GM19193 (cell line): ENCODE results near the gene KIF3B.
A peak's percentile ranks its signal among the peaks of the same experiment; 100 is the strongest.

Experiments used
- POLR2A ChIP-seq: IDR thresholded peaks from 4 replicates; pipeline ENCODE4 v1.6.1; 2011; ENCODE audit not compliant: insufficient read depth, insufficient read length; ENCODE audit errors: extremely low read depth

KIF3B gene

DNA sequence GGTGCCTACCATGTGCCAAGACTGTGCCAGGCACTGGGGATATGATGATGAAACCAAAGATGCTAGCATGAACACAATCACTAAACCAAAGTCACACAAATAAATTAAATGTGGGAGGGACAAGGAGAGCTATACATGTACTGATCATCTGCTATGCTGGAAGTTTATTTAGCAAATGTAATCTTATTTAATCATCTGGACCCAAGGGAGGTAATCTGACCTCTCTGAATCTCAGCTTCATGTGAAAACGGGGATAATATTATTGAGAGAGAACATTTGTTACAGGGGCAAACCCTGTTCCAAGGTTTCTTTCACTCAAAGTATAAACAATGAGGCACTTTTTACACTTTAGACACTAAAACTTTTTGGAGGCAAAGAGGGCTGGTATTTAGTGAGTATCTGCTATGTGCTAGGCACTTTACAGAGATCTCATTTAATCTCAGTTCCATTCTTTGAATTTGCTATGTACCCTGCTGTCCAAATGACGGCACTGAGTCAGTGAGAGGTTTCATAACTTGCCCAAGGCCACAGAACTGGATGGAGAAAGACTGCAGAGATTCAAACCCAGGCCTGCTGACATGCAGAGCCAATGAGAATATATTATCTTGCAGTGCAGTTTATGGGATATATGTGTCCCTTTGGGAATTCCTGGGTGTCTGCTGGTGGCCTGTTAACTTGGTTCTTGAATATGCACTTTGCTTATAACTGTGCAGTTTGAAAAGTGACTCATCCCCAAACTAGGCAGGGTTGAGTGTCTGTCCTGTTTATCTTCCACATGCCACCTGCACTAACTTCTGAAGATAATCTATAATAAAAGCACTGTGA lies 77.4 kb downstream of the KIF3B start:
- no peak for TF ChIP-seq POLR2A

DNA sequence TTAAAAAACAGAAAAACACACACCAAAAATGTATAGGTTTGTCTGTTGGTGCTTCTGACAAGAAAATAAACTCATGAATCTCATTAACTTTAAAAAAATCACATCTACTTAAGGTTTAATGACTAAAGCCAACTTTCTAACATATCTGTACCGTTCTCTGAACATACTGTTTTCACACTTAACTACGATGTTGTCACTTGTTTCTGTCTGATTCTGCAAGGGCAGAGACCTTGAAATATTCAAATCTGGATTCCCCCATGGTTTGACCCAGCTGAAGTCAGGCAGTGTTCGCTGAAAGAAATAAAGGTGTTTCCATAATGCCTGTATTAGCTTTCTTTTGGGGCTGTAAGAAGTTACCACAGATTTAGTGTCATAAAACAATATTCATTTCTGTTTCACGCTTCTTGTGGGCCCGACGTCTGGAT lies 78.0 kb downstream of the KIF3B start:
- no peak for TF ChIP-seq POLR2A

DNA sequence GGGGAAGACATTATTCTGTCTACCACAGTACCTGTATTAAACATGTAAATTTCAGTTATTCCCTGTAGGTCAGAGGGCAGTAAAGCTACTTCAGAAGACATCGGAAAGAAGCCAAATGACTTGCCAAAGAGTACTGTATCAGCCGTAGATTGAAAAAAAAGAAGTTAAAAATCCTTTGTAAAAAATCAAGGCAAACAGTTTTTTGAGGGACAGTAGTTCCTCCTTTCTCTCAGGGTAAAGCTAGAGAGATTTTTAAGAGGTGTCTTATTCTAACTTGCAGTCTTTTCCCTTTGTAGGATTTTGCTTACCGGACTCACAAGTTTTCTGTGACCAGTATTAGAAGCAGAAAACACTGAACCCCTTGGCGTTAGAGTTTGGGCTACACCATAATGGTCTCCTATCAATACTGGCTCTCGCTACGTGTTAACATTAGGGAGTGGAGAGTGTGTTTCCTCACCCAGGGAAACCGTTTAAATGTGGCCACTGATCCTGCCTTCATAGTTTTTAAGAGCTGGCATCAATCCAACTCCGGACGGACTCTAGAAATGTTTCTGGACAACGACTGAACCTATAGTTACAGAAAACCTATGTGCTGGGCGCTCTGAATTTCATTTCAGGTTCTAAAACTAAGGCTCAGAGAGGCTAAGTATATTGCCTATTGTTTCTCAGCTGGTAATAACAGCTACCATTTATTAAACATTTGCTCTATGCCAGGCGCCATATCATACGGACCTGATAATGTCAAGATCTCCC lies 79.3 kb downstream of the KIF3B start:
- TF ChIP-seq POLR2A, result no peak

DNA sequence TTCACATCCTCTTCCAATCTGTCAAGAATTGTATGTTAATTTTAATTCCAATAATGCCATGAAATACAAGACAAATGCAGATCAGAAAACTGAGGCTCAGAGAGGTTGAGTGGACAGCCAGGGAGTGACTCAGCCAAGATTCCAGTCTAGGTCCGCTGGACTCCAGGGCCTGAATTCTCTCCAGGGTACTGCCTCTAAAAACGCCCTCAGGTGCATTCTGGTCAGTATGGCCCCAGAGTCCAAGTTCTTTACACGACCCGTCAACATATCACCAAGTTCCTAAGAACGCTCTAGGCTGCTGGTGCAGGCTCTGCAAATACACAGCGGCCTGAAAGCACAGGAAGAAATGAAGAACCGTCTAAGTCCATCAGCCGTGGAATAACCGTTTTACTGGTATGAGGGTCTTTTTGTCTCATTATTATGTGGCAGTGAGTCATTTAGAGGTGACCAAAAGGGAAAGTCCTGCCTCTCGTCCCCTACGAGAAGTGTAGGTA lies 80.0 kb downstream of the KIF3B start:
- TF ChIP-seq POLR2A, result no peak

DNA sequence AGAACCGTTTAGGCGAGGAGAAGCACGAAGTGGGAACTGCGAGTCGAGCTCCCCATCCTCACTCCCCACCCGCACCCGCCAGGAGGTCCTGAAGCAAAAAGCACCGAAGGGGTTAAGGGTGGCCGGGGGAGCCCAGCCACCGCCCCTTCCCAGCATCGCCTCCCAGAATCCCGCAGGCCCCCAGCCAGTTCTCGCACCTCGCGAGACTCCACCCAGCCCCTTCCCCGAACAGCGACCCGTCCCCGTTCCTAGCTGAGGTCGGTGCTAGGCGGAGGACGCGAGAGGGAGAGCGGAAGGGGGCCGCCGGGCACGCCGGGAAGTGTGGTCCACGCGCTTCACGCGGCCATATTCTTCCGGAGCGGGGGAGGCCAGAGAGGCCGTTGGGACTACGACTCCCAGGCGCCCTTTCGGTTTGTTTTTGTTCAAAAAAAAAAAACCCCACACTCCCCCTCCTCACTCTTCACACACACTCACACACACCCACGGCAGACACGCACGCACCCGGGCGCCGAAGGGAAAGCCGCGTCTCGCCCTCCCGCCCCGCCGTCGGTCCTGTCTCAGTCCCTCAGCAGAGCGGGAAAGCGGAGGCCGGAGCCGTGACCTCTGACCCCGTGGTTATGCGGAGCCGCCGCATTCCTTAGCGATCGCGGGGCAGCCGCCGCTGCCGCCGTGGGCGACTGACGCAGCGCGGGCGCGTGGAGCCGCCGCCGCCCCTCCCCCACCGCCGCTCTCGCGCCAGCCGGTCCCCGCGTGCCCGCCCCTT lies 80.6 kb downstream of the KIF3B start, which contains the start of gene ASXL1:
ASXL1 (plus strand) TSS at position 463 of the 763 bp plus-strand sequence. CDS start 445 bp downstream, outside the sequence.
- TF ChIP-seq POLR2A, result peak; percentile 70

DNA sequence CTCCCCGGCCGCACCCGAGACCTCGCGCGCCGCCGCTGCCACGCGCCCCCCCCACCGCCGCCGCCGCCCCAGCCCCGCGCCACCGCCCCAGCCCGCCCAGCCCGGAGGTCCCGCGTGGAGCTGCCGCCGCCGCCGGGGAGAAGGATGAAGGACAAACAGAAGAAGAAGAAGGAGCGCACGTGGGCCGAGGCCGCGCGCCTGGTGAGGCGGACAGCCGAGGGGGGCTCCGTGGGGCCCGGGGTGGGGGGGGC lies 81.1 kb downstream of the KIF3B start:
- no peak for TF ChIP-seq POLR2A

DNA sequence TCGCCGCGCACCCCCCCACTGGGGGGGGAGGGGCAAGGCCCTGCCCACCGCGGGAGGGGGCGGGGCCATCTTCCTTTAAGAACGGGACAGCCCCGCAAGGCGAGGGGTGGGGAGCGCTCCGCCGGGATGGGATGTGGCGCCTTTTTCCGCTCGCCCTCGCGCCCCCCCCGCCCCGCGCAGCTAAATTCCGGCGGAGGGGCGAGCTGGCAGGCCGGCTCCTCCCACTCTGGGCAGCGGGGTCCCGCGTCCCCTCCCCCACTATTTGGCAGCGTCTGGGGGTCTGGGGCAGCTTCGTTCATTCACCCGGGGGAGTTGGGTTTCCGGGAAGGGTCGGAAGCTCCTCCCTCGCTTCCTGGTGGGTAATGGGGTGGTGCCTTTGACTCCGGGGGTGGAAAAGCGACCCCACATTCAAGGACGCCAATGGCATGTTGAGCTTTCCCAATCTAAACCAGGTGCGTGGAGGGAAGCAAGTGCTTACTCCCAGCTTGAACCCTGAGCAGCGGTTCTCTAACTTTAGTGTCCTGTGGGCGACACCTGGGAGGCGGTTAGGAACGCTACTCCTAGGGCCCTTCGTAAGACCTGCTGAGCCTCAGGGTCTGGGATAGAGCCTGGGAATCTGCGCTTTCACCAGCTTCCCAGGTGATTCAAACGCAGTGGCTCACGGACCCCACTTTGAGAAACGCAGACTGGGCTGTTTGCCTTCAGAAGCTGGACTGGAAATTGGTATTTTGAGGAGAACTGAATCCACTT lies 81.6 kb downstream of the KIF3B start:
- peak; percentile 67 for TF ChIP-seq POLR2A

DNA sequence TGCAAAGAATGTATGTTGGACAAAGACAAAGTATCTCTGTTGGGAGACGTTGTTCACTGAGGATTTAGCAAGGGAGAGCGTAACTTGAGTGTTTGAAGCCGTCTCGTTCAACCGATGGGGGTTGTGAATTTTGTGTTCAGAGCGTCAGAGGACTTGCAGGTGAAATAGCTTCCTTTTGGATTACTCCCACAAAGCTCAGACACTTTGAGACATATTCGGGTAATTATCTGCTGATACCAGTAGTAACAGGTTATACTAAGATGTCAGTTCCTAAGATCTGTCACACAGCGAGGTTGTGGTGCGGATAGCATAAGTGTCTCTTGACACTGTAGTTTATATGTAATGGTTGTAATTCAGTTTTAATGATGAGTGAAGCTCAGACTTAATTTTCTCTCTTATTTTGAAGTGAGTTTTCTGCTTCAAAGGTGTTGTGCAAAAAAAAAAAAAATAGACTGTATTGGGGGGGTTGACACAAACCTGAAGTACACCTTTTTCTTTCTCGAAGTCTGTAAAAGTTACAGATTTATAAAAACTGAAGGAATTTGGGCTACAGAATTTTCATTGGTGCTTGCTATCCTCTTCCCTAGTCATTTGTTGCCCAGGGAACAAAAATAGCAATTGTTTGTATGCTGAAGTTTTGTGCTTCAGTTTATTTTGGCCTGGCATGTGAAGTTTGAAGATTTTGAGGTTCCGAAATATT lies 82.3 kb downstream of the KIF3B start:
- no peak for TF ChIP-seq POLR2A

DNA sequence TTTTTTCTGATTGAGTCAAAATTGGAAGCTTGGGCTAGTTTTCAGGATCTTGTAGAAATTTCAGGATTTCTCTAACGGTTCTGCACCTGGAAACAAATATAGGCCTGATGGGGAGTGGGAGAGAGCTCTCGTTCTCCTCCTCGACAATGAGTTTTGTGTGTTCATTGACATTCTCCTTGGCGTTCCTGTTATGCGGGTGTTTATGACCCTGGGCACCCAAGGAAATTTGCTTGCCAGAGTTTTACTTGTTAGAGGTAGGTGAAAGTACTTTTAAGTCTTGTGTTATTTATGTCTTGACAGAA lies 82.8 kb downstream of the KIF3B start:
- no peak for TF ChIP-seq POLR2A

DNA sequence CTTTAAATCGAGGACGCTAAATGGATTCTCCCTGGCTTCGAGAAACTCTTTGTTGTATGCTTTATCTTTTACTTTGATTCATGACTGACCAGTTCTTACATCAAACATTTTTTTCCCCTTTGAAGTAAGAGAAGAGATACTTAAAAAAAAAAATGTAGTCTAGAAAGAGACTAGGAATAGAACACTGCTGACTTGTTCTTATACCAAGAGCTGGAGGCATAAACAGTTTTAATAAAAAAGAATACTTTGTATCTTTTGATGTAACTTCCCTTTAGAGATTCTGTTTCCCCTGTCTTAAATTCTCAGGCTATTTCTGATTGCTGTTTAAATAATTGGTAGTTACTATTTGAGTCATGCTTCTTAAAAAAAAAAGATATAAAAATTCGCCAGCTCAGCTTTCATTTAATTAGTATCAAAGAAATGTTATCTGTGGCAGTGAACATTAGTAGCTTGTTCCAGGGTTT lies 85.5 kb downstream of the KIF3B start:
- no peak for TF ChIP-seq POLR2A

DNA sequence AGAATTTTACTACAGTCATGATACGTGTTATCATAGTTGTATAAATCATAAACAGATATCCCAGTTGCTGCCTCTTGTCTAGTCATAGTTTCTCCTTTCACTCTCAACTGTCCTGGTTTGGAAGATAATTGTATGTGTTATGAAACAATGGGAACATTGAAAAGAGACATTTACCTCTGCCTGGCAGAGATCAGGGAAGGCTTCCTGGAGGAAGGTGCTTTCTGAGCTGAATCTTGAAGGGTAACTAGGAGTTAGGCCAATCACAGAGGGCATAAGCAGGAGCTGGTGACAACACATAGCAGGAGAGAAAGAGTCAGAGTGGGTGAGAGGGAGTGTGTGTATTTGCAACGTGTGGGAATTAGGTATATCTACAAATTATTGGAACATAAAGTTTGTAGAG lies 86.0 kb downstream of the KIF3B start:
- no peak for TF ChIP-seq POLR2A

DNA sequence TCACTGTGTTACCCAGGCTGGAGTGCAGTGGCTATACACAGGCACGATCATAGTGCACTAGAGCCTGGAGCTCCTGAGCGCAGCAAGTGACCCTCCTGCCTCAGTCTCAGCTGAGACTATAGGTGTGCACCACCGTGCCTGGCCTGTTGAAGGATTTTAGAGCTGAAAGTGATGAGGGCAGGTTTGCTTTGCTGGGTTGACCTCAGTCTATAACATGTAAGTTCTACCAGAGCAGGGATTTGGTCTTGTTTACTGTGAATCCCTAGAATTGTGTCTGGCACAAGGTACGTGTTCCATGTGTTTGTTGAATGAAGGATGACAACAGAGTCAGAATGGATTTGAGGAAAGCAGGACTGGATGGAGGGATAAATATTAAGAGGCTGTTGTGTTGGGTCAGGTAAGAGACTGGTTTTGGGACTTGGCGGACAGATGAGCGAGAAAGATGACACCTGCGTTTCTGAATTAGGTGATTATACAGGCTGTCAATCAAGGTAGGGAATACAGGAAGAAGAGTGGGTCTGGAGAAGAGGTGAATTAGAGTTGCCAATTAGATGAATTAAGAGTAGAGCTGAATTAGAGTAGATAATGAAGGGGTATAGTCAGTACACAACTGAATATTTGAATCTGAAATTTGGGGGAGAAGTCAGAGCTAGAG lies 87.2 kb downstream of the KIF3B start:
- no peak for TF ChIP-seq POLR2A

DNA sequence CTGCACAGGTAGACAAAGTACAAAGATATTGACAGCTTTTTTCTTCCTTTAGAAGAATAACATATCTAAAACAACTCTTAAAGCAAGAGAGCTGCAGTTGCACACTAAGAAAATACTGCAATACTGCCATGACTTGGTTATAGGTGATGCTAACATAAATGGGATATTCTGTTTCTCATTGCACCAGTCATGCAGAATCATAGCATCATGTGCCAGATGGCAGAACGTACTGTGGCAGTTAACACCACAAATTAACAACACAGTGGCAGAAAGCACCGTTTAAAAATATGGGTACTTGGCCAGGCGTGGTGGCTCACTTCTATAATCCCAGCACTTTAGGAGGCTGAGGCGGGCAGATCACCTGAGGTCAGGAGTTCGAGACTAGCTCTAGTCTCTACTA lies 88.1 kb downstream of the KIF3B start:
- TF ChIP-seq POLR2A, result no peak

DNA sequence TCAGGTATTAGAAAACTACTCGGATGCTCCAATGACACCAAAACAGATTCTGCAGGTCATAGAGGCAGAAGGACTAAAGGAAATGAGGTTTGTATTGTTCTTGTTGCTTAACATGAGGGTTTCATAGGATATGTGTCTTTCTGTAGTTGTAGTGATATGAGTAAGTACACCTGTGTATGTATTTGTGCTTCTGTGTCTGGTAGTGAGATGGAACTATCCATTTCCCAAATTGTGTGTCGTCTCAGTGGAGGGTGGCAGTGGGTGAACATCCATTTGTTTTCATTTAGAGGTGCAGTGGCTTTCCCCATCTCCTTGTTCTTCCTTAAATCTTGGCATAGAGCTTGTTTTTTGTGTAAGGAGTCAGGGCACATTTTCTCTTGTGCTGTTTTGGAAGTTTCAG lies 88.9 kb downstream of the KIF3B start:
- TF ChIP-seq POLR2A, result no peak
